Activated T-cell treated with anti-CD3 and anti-CD28 coated beads, Interleukin-2, amount 50 U/mL, for 4 hours (primary cell): ENCODE measurements around the gene NR0B2. TPM values are rescaled to one million over a fixed set of nuclear protein-coding genes. Genes with fewer than 3 reads are reported as not detected.

Experiments used
- total RNA-seq, 3 donors: library from RNA; stranded (reverse); gene quantifications; one replicate each; pipeline ENCODE4 v1.2.1, GENCODE V29; 2021

The NR0B2 gene
- total RNA-seq, 3 donors from 2014 or later: not detected

Other genes starting within 250 kb of the NR0B2 start
- 10 to 100 TPM; 85.0 to 92.7 (median 91.1) TPM for gene ARID1A, start 218.0 kb downstream of the NR0B2 start, total RNA-seq
- gene PIGV, start 126.0 kb downstream of the NR0B2 start, total RNA-seq: 10 to 100 TPM in 2 of 3 donors, 1 to 10 TPM in 1; 8.4 to 11.2 (median 10.4) TPM
- 10 to 100 TPM; 66.1 to 76.8 (median 71.8) TPM for gene ZDHHC18, start 87.3 kb downstream of the NR0B2 start, total RNA-seq
- gene SFN, start 50.8 kb downstream of the NR0B2 start, total RNA-seq: under 1 TPM; 0.19 to 0.61 (median 0.24) TPM
- 10 to 100 TPM; 59.9 to 62.0 (median 61.1) TPM for gene GPN2, start 23.7 kb downstream of the NR0B2 start, total RNA-seq
- gene GPATCH3, start 13.5 kb downstream of the NR0B2 start, total RNA-seq: 10 to 100 TPM; 20.1 to 21.8 (median 20.2) TPM
- gene NUDC, start 7.8 kb upstream of the NR0B2 start, total RNA-seq: 100 to 1,000 TPM; 182 to 204 (median 186) TPM
- gene KDF1, start 46.5 kb upstream of the NR0B2 start, total RNA-seq: not detected
- gene TRNP1, start 79.7 kb upstream of the NR0B2 start, total RNA-seq: 1 to 10 TPM in 1 of 3 donors, under 1 TPM in 2; 0.61 to 1.5 (median 0.76) TPM
- under 1 TPM in 2 of 3 donors, not detected in 1; 0.14 to 0.15 TPM for gene TENT5B, start 98.9 kb upstream of the NR0B2 start, total RNA-seq
- 10 to 100 TPM; 19.8 to 21.0 (median 19.8) TPM for gene SLC9A1, start 241.2 kb upstream of the NR0B2 start, total RNA-seq